A673 (cell line): Measurements from ENCODE around the gene PRKCH. TPM values are rescaled to one million over a fixed set of nuclear protein-coding genes. Genes with fewer than 3 reads are reported as not detected.

Experiments
- BruUV-seq: library from RNA; stranded (reverse); fragments of 400-500 nt; replicated peaks from 2 replicates; lab custom pipeline; 2021; lab: Mats Ljungman, UMichigan
- CTCF ChIA-PET: fragments of 300-600 bp; sonication (Branson Sonifier 250); formaldehyde crosslinking; loops from one replicate; lab custom pipeline; 2022; ENCODE audit warnings: antibody characterized with exemption; lab: Charles Lee
- POLR2A ChIA-PET: fragments of 300-600 bp; sonication (Branson Sonifier 250); formaldehyde crosslinking; loops from one replicate; lab custom pipeline; 2022; ENCODE audit warnings: antibody characterized with exemption; ENCODE audit not compliant: low non-redundant PET; lab: Charles Lee
- DNase-seq: peaks from one replicate; pipeline ENCODE4 v3.0.0-alpha.2; 2015; ENCODE audit warnings: low spot score
- H3K27ac ChIP-seq: fragments of 200-600 bp; sonication (generic); 2 replicates; pipeline ENCODE4 v1.5.1; 2016; ENCODE audit warnings: mixed run types, low read depth, mild to moderate bottlenecking, mixed read lengths, antibody characterized with exemption, low read length; ENCODE audit not compliant: poor library complexity, severe bottlenecking
- H3K27me3 ChIP-seq: fragments of 200-600 bp; sonication (generic); replicated peaks from 2 replicates; pipeline ENCODE4 v1.6.1; 2017; ENCODE audit warnings: mixed run types, low read depth, mild to moderate bottlenecking, mixed read lengths, antibody characterized with exemption, low read length; ENCODE audit not compliant: insufficient read depth, poor library complexity
- H3K36me3 ChIP-seq: fragments of 200-600 bp; sonication (generic); 2 replicates; pipeline ENCODE4 v1.6.1; 2016; ENCODE audit warnings: mixed run types, mild to moderate bottlenecking, mixed read lengths, antibody characterized with exemption, low read length; ENCODE audit not compliant: insufficient read depth, poor library complexity, severe bottlenecking
- H3K4me1 ChIP-seq: fragments of 200-600 bp; sonication (generic); 2 replicates; pipeline ENCODE4 v1.6.1; 2017; ENCODE audit warnings: mixed run types, mild to moderate bottlenecking, mixed read lengths, antibody characterized with exemption, low read length; ENCODE audit not compliant: insufficient read depth, poor library complexity, severe bottlenecking
- H3K4me3 ChIP-seq: fragments of 200-600 bp; sonication (generic); 2 replicates; pipeline ENCODE4 v1.5.1; 2016; ENCODE audit warnings: low read depth, mixed run types, mild to moderate bottlenecking, mixed read lengths, low read length; ENCODE audit not compliant: poor library complexity, severe bottlenecking
- H3K9me3 ChIP-seq: fragments of 200-600 bp; sonication (generic); 2 replicates; pipeline ENCODE4 v1.6.1; 2016; ENCODE audit warnings: mixed run types, low read depth, mild to moderate bottlenecking, mixed read lengths, antibody characterized with exemption, low read length; ENCODE audit not compliant: poor library complexity, severe bottlenecking
- CTCF ChIP-seq: fragments of 300-800, 200-600 bp; sonication (generic); conservative IDR thresholded peaks from 2 replicates; pipeline ENCODE4 v1.5.1; 2017; ENCODE audit warnings: low read depth, mild to moderate bottlenecking, antibody characterized with exemption, low read length, moderate library complexity, mixed read lengths
- EZH2 ChIP-seq: fragments of 200-600 bp; sonication (generic); IDR thresholded peaks from 2 replicates; pipeline ENCODE4 v1.6.1; 2017; ENCODE audit warnings: borderline replicate concordance, low read depth, mild to moderate bottlenecking, mixed read lengths, antibody characterized with exemption, low read length; ENCODE audit not compliant: poor library complexity, severe bottlenecking
- intact Hi-C: fragments of 100-400 bp; cut with micrococcal nuclease; formaldehyde crosslinking; loops from one replicate; pipeline ENCODE4 v1.10.0; 2022; ENCODE audit not compliant: unreplicated experiment
- total RNA-seq: library from RNA; stranded (reverse); gene quantifications from 2 replicates; pipeline ENCODE4 v1.2.3, GENCODE V29; 2021

The PRKCH gene
- total RNA-seq, 1 experiment from 2014 or later = 1.8 TPM

- BruUV-seq = no TSS peak
- no peak for DNase-seq
- POLR2A ChIA-PET = no interaction called here
- Histone ChIP-seq H3K36me3 (no peaks in the 10 kb centered on the region), H3K4me3 (no peak overlapping the region), H3K27ac (no peak overlapping the region), H3K4me1 (no peaks in the 10 kb centered on the region), H3K27me3 (no peaks in the 10 kb centered on the region), H3K9me3 (no peaks in the 10 kb centered on the region)
- no peak for TF ChIP-seq CTCF
- no peak for TF ChIP-seq EZH2
- CTCF ChIA-PET = no interaction called here
- intact Hi-C loops = no loop called here
Observed at GRCh38 chr14:61365667-61366212, 44.4 kb downstream of the PRKCH start.

GRCh38 chr14:61368114-61368710, 46.8 kb downstream of the PRKCH start:
- no peaks in the 10 kb centered on the region for H3K4me1 ChIP-seq
- intact Hi-C loops = no loop called here
- DNase-seq = no peak
- no peaks in the 10 kb centered on the region for H3K36me3 ChIP-seq
- no TSS peak for BruUV-seq
- POLR2A ChIA-PET = no interaction called here
- no peak overlapping the region for H3K27ac ChIP-seq
- no peaks in the 10 kb centered on the region for H3K27me3 ChIP-seq
- CTCF ChIA-PET = no interaction called here
- no peak overlapping the region for H3K4me3 ChIP-seq
- TF ChIP-seq EZH2 (no peak), CTCF (no peak)
- H3K9me3 ChIP-seq = no peaks in the 10 kb centered on the region

GRCh38 chr14:61368781-61369453, 47.5 kb downstream of the PRKCH start:
- no peak overlapping the region for H3K4me3 ChIP-seq
- no peaks in the 10 kb centered on the region for H3K4me1 ChIP-seq
- intact Hi-C loops = no loop called here
- peaks cover under 1% of the 10 kb centered on the region for H3K9me3 ChIP-seq
- POLR2A ChIA-PET = no interaction called here
- no peak for TF ChIP-seq CTCF
- TF ChIP-seq EZH2 = no peak
- H3K36me3 ChIP-seq = no peaks in the 10 kb centered on the region
- H3K27ac ChIP-seq = no peak overlapping the region
- CTCF ChIA-PET = no interaction called here
- DNase-seq = no peak
- no TSS peak for BruUV-seq
- H3K27me3 ChIP-seq = no peaks in the 10 kb centered on the region
